GM21529 (cell line): Measurements from ENCODE around the gene C10orf90.

Experiments used
- ATAC-seq: cut with Tn5 transposase; IDR thresholded peaks from one replicate; pipeline ENCODE4 v1.9.1; 2021; ENCODE audit not compliant: unreplicated experiment

C10orf90 gene

DNA sequence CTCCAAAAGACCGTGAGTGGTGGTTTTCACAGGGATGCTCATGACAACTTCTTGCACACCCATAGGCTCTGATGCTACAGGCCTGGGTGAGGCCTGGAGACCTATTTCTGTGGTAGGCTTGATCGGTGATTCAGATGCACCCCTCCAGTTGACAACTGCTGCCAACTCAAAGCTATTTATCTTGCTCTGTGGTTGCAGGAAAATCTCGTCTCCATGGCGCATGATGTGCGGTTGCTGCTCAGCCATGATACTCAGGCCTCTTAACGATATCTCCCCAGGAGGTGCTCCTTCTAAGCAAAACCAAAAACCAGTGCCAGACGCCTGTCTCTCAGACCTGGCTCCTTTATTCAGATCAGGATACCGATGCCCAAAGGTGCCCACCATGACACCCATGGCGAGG, 31.4 kb downstream of the C10orf90 start:
- ATAC-seq: no peak

- no peak for ATAC-seq
Measured at GRCh38 chr10:126638542-126638941, 32.0 kb downstream of the C10orf90 start.

- no peak for ATAC-seq
Measured at GRCh38 chr10:126637501-126637900, 33.0 kb downstream of the C10orf90 start.

DNA sequence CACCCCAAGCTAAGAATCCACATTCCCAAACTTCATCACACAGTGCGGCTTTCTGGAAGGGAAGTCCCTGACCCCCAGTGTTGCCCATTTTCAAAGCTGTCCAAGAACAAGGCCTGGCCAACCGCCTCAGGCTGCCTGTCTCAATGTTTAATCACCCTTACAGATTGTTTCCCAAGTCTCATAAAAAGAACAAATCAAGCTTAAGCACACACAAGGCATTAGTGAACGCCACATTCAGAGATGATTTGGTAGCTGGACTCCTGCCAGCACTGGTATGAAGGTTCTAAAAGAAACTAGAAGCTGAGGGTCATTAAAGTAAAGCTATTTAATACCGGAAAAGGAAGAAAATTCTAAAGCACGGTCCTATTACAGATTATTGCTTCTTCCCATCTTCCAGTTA, 35.6 kb downstream of the C10orf90 start:
- no peak for ATAC-seq

- no peak for ATAC-seq
Measured at GRCh38 chr10:126634347-126634746, 36.1 kb downstream of the C10orf90 start.

DNA sequence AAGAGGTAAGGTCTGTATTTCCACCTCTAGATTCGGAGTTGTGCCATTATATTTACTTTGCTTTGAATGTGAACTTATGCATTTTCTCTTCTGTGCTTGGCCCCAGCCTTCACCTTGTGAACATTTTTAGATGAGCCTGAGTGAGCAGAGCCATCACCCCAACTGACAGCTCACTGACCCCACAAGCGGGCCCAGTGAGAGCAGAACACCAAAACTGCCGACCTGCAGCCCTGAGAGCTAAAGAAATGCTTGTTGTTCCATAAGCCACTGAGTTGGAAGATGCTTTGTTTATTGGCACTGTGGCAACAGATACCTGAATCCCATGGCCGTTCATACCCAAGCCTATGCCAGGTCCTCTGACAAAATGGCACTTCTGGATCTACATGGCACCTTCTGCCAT, 37.8 kb downstream of the C10orf90 start:
- no peak for ATAC-seq

- no peak for ATAC-seq
Measured at GRCh38 chr10:126629925-126630624, 40.4 kb downstream of the C10orf90 start.

GRCh38 chr10:126628746-126629145, 41.7 kb downstream of the C10orf90 start:
- ATAC-seq: no peak

DNA sequence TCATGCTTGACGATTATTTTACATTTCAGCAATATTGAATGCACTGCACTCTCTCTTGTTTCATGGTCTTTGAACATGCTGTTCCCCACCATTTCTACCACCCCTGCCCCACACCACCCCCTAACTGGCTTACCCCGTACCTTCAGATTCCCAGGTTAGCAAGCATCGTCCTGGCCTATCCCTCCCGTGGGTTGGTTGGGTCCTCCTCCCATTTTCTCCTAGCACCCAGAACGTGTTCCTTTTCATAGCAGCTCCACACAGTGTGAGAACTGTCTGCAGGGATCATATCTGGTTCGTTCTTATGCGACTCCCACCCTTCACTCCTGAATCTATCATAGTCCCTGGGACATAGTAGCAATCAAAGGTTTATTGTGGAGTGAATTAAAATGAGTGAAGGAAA, 48.6 kb downstream of the C10orf90 start:
- ATAC-seq: no peak

DNA sequence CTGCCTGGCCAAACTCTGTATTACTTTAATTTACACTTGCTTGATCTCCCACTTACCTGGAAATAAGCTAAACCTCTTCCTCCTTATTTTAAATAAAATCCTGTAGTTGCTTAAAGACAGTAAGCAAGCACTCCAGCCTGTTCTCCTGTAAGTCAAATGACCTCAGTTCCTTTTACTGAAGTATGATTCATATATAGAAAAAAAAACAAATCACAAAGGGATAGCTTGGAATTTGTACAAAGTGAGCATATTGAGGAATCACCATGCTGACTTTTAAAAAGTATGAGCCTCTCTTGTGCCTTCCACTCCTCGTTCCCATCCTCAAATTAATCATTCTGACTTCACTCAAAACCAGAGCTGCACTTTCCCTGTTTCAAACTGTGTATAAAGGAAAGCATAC, 52.0 kb downstream of the C10orf90 start:
- ATAC-seq: no peak

GRCh38 chr10:126617733-126618132, 52.8 kb downstream of the C10orf90 start:
- ATAC-seq: no peak

- ATAC-seq: no peak
Measured at GRCh38 chr10:126617208-126617607, 53.3 kb downstream of the C10orf90 start.

DNA sequence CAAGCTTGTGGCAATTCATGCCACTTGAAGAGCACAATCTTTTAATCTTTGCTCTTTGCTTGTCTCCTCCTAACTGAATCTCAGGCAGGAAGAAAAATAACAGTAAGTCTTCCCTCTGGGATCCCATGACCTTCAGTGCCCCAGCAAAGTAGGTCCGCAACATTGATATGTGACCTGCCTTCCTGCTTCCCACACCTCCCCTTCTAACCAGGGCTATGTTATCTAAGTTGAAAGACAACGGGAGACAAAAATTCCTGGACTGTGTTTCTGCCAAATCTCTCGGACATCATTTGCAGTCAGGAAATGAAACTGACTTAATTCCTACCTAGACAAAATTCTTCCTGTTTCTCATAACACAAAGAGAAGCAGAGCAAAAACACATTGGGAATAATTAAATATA, 53.8 kb downstream of the C10orf90 start:
- no peak for ATAC-seq

DNA sequence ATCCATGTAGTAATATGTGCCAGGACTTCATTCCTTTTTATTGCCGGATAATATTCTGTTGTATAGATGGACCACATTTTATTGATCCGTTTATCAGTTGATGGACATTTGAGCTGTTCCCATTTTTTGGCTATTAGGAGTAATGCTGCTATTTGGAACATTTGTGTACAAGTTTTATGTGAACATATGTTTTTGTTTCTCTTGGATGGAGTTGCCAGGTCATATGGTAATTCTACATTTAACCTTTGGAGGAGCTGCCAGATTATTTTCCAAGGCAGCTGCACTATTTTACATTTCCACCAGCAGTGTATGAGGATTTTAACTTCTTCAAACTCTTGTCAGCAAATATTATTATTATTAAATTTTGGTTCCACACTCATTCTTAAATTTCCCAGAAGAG, 59.2 kb downstream of the C10orf90 start:
- ATAC-seq: no peak

DNA sequence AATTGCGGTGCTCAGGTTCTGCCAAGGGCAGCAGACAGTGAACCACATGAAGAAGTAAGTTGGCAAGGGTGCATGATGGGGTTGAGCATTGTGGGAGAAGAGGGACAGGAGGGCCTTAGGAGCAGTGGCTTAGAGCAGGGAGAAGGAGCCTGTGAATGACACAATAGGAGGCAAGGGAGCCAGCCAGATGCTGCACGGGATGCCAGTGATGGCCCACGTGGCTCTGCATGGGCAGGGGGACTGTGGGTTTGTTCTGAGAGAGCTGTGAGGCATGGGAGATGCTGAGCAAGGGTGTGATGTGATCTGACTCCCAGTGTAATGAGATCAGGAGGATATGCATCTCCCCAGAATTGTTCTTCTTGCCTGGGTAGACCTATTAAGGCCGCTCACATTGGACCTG, 60.9 kb downstream of the C10orf90 start:
- ATAC-seq: no peak

- no peak for ATAC-seq
Measured at GRCh38 chr10:126599949-126600682, 70.4 kb downstream of the C10orf90 start.

GRCh38 chr10:126598009-126598408, 72.5 kb downstream of the C10orf90 start:
- peak; percentile 49 for ATAC-seq

DNA sequence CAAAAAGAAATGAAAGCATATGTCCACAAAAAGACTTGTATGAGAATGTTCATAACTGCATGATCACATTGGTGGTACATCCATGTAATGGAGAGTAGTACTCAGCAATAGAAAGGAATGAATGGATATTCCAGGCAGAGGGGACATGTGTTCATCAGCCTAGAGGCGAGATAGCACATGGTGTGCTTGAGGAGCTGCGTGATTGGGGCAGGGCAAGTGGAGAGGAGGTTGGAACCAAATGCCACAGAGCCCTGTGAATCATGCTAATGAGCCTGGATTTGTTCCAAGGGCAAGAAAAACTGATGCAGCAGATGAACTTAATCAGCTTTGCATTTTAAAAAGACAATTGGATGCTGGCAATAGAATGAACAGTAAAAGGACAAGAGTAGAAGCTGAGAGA, 73.3 kb downstream of the C10orf90 start:
- no peak for ATAC-seq

GRCh38 chr10:126596472-126597016, 73.9 kb downstream of the C10orf90 start:
- ATAC-seq: no peak

- no peak for ATAC-seq
Measured at GRCh38 chr10:126595160-126595559, 75.3 kb downstream of the C10orf90 start.

DNA sequence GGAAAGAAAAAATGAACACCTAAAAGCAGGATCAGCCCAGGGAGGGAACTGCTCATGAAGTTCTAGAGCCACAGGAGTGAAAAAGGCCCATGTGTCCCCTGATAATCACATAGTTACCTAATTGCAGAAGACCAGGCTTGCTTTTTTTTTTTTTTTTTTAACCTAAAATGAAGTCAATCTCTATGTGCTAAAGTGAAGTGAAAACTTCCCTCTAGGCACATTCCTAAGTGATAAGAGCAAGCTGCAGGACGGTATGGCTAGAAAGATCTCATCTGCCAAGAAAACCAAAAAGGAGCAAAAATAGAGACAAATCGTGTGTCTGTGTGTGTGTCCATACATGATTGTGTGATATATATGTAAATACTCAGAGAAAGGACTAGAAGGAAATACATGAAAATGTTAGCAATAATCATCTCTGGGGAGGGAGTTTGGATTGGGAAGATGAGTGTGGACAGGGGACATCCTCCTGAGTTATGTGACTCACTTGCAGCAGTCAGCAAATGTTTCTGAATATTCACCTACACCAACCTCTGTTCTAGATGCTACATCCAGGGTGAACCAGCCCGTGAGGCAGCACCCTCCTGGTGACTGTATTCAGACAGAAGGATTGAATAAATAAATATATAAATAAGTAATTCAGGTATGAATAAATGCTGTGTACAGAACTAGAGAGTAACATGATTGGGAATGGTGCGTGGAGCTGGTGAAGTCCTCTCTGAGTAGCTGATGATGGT, 76.4 kb downstream of the C10orf90 start:
- no peak for ATAC-seq

DNA sequence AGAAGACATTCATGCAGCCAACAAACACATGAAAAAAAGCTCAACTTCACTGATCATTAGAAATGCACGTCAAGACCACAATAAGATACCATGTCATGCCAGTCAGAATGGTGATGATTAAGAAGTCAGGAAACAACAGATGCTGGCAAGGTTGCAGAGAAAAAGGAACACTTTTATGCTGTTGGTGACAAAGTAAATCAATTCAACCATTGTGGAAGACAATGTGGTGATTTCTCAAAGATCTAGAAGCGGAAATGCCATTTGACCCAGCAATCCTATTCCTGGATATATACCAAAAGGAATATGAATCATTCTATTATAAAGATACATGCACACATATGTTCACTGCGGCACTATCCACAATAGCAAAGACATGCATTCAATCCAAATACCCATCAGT, 77.6 kb downstream of the C10orf90 start:
- no peak for ATAC-seq
